Tongue (tissue), 2 donors: ENCODE data around the gene GRB7. TPM values are rescaled to one million over a fixed set of nuclear protein-coding genes. Genes with fewer than 3 reads are reported as not detected.

Experiments used
- small RNA-seq: library from RNA; depleted of rRNA; stranded (forward); fragments of <200 nt; gene quantifications from one replicate; pipeline ENCODE3, GENCODE V24; 2014; ENCODE audit warnings: low replicate concordance
- total RNA-seq: library from RNA; depleted of rRNA; stranded (reverse); fragments of >200 nt; gene quantifications from one replicate; pipeline ENCODE4 v1.2.3, GENCODE V29; 2014

Gene GRB7
- total RNA-seq, 1 donor from 2014 or later = 11.4 TPM

Small RNA genes within 50 kb of the gene (small RNA-seq; reads per million reads assigned to genes)
- 0.24 reads per million, percentile 40 among the genes with 10 or more reads in this experiment for gene MIR4728

Other genes with a start within 250 kb of the GRB7 start
- gene NEUROD2, start 130.0 kb upstream of the GRB7 start, total RNA-seq = not detected
- 7.1 TPM for gene PPP1R1B, start 111.0 kb upstream of the GRB7 start, total RNA-seq
- gene STARD3, start 100.8 kb upstream of the GRB7 start, total RNA-seq = 15.2 TPM
- gene TCAP, start 72.6 kb upstream of the GRB7 start, total RNA-seq = 608 TPM
- gene PNMT, start 69.5 kb upstream of the GRB7 start, total RNA-seq = 2.4 TPM
- gene PGAP3, start 49.9 kb upstream of the GRB7 start, total RNA-seq = 11.2 TPM
- 97.8 TPM for gene ERBB2, start 37.9 kb upstream of the GRB7 start, total RNA-seq
- 8.7 TPM for gene MIEN1, start 7.4 kb upstream of the GRB7 start, total RNA-seq
- gene IKZF3, start 126.4 kb downstream of the GRB7 start, total RNA-seq = 0.51 TPM
- not detected for gene ZPBP2, start 130.3 kb downstream of the GRB7 start, total RNA-seq
- gene GSDMB, start 180.7 kb downstream of the GRB7 start, total RNA-seq = 8.2 TPM
- 38.1 TPM for gene ORMDL3, start 189.7 kb downstream of the GRB7 start, total RNA-seq
- gene LRRC3C, start 189.8 kb downstream of the GRB7 start, total RNA-seq = not detected
- not detected for gene GSDMA, start 225.1 kb downstream of the GRB7 start, total RNA-seq
- 65.9 TPM for gene PSMD3, start 242.9 kb downstream of the GRB7 start, total RNA-seq